Caco-2 (cell line): ENCODE results near the gene NR1D1. TPM values are rescaled to one million over a fixed set of nuclear protein-coding genes. Genes with fewer than 3 reads are reported as not detected.

Experiments
- BruUV-seq: library from RNA; stranded (reverse); fragments of 400-500 nt; replicated peaks from 2 replicates; lab custom pipeline; 2021; lab: Mats Ljungman, UMichigan
- CTCF ChIA-PET: fragments of 300-600 bp; sonication (Branson Sonifier 250); formaldehyde crosslinking; loops from one replicate; lab custom pipeline; 2022; ENCODE audit warnings: antibody characterized with exemption; lab: Charles Lee
- POLR2A ChIA-PET: fragments of 300-600 bp; sonication (Branson Sonifier 250); formaldehyde crosslinking; loops from one replicate; lab custom pipeline; 2022; ENCODE audit warnings: antibody characterized with exemption; lab: Charles Lee
- DNase-seq, 2 experiments: peaks; one replicate each; pipeline versions ENCODE4 v3.0.0 to v3.0.0-alpha.2; 2020 to 2022
- H3K27me3 ChIP-seq: replicated peaks from 2 replicates; pipeline ENCODE4 v1.6.0; 2011; ENCODE audit warnings: low read length; ENCODE audit not compliant: control insufficient read depth, insufficient read depth
- H3K36me3 ChIP-seq: 2 replicates; pipeline ENCODE4 v1.5.1; 2011; ENCODE audit warnings: low read length; ENCODE audit not compliant: control insufficient read depth, insufficient read depth
- H3K4me1 ChIP-seq: fragments of 250-450 bp; sonication (Bioruptor Pico); 2 replicates; pipeline ENCODE4 v1.5.1; 2020; ENCODE audit warnings: mild to moderate bottlenecking
- H3K4me3 ChIP-seq: 2 replicates; pipeline ENCODE4 v1.5.1; 2011; ENCODE audit warnings: low read depth, mild to moderate bottlenecking, control low read depth, low read length
- H3K9me3 ChIP-seq: fragments of 250-450 bp; sonication (Bioruptor Pico); 2 replicates; pipeline ENCODE4 v1.5.1; 2020; ENCODE audit warnings: mild to moderate bottlenecking, moderate library complexity
- H3K27ac Mint-ChIP-seq: one replicate; pipeline ENCODE4 v1.8.0; 2022; ENCODE audit warnings: mixed read lengths; ENCODE audit not compliant: unreplicated experiment
- H3K27me3 Mint-ChIP-seq: one replicate; pipeline ENCODE4 v1.8.0; 2022; ENCODE audit warnings: mixed read lengths; ENCODE audit not compliant: insufficient read depth, unreplicated experiment
- H3K36me3 Mint-ChIP-seq: one replicate; pipeline ENCODE4 v1.8.0; 2022; ENCODE audit warnings: mild to moderate bottlenecking, mixed read lengths; ENCODE audit not compliant: insufficient read depth, unreplicated experiment
- H3K4me1 Mint-ChIP-seq: one replicate; pipeline ENCODE4 v1.8.0; 2022; ENCODE audit warnings: low read depth, mixed read lengths; ENCODE audit not compliant: unreplicated experiment
- H3K4me3 Mint-ChIP-seq: one replicate; pipeline ENCODE4 v1.8.0; 2022; ENCODE audit warnings: mild to moderate bottlenecking, moderate library complexity, mixed read lengths; ENCODE audit not compliant: unreplicated experiment
- H3K9me3 Mint-ChIP-seq: one replicate; pipeline ENCODE4 v1.8.0; 2022; ENCODE audit warnings: mixed read lengths; ENCODE audit not compliant: unreplicated experiment
- intact Hi-C: fragments of 100-400 bp; cut with micrococcal nuclease; formaldehyde crosslinking; loops from one replicate; pipeline ENCODE4 v1.10.0; 2022; ENCODE audit not compliant: unreplicated experiment
- total RNA-seq: library from RNA; stranded (reverse); gene quantifications from 2 replicates; pipeline ENCODE4 v1.2.3, GENCODE V29; 2022
- TF ChIP-seq, protein P1 (sequence below), 2 experiments: fragments of 200-600 bp in 1 of 2; IDR thresholded peaks; 1 replicate in 1 of 2; 2 replicates in 1 of 2; pipeline versions ENCODE4 v1.5.1 to v1.8.0; 2011 to 2022; ENCODE audit warnings: antibody characterized with exemption in 1 of 2, control low read depth in 1 of 2, inconsistent platforms in 1 of 2, low read depth in 1 of 2, low read length in 1 of 2, mild to moderate bottlenecking in 1 of 2, moderate library complexity in 1 of 2; ENCODE audit not compliant: insufficient read depth in 1 of 2, severe bottlenecking in 1 of 2, unreplicated experiment in 1 of 2

Gene NR1D1
- total RNA-seq, 1 experiment from 2014 or later = 8.9 TPM

DNA sequence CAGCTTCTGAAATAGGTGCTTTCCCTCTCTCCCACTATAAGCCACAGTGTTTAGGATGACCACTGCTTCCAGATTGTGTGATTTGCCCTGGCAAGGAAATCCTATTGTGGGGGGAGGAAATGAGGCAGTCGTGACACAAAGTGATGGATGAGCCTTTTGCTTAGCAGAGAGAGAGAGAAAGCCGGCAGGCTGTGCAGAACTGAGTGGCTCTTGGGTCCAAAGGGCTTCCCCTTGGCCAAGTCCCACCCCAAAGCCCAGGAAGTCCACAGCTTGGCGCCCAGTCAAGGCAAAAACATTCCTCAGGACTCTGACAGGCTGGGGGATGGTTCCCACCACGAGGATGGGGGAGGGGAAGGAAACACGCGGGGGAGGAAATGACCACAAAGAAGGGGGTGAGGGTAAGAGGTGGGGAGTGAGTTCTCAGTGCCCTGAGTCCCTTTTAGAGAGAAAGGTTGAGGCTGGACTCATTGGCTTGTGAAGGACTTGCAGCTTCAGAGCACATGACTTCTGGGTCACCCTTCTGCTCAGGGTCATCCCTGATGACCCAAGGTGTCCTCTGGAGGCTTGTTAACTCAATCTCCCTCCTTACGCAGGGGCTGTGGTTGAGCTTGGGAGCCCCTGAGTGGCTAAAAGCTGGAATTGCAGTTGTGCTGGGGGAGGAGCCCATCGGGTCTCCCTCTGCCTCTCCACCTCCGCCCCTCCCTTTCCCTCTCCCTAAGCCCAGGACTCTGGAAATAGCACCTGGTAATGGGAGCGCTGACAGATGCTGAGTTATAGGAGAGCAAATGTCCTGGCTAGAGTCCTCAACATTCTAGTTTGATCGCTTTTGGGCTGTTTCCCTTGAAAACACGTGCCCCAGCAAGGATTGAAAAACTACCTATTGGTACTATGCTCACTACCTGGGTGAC is 11.1 kb upstream of the NR1D1 start:
- Histone ChIP-seq H3K27me3 (no peaks in the 10 kb centered on the region), H3K4me3 (peak overlapping the region; percentile 17; the same call in 1 of the 2 replicates), H3K9me3 (no peaks in the 10 kb centered on the region), H3K36me3 (no peaks in the 10 kb centered on the region), H3K4me1 (peaks cover 72% of the 10 kb centered on the region)
- Mint-ChIP-seq H3K27me3 (no peaks in the 10 kb centered on the region), H3K4me3 (peak overlapping the region; percentile 78), H3K27ac (peak overlapping the region; percentile 86), H3K9me3 (no peaks in the 10 kb centered on the region), H3K4me1 (peaks cover 69% of the 10 kb centered on the region), H3K36me3 (peaks cover 29% of the 10 kb centered on the region)
- POLR2A ChIA-PET = interaction anchor here (0.5 to 5.2 kb wide), 9 partner anchors 11 to 64 kb away, joined by 3 to 166 read pairs (median 4); partner anchors contain the start of genes CASC3 and NR1D1
- TF ChIP-seq, protein P1, sequence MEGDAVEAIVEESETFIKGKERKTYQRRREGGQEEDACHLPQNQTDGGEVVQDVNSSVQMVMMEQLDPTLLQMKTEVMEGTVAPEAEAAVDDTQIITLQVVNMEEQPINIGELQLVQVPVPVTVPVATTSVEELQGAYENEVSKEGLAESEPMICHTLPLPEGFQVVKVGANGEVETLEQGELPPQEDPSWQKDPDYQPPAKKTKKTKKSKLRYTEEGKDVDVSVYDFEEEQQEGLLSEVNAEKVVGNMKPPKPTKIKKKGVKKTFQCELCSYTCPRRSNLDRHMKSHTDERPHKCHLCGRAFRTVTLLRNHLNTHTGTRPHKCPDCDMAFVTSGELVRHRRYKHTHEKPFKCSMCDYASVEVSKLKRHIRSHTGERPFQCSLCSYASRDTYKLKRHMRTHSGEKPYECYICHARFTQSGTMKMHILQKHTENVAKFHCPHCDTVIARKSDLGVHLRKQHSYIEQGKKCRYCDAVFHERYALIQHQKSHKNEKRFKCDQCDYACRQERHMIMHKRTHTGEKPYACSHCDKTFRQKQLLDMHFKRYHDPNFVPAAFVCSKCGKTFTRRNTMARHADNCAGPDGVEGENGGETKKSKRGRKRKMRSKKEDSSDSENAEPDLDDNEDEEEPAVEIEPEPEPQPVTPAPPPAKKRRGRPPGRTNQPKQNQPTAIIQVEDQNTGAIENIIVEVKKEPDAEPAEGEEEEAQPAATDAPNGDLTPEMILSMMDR (IDR thresholded peaks at IDR 0.05; ENCODE audit: insufficient read depth in 1 of 2, low read depth in 1 of 2, low read length in 1 of 2, severe bottlenecking in 1 of 2, unreplicated experiment in 1 of 2) = peak; percentile 76 to 89
- BruUV-seq = no TSS peak
- intact Hi-C loops = loop anchor here (1.0 to 2.0 kb wide), 6 partner anchors 10 to 98 kb away; partner anchors contain the start of gene RAPGEFL1
- CTCF ChIA-PET = interaction anchor here (0.6 to 5.9 kb wide), 25 partner anchors 8 to 1470 kb away, joined by 3 to 136 read pairs (median 6); partner anchors contain the start of genes CASC3, CSF3, MED24 and NR1D1
- DNase-seq = peak; percentile 95 to 97

DNA sequence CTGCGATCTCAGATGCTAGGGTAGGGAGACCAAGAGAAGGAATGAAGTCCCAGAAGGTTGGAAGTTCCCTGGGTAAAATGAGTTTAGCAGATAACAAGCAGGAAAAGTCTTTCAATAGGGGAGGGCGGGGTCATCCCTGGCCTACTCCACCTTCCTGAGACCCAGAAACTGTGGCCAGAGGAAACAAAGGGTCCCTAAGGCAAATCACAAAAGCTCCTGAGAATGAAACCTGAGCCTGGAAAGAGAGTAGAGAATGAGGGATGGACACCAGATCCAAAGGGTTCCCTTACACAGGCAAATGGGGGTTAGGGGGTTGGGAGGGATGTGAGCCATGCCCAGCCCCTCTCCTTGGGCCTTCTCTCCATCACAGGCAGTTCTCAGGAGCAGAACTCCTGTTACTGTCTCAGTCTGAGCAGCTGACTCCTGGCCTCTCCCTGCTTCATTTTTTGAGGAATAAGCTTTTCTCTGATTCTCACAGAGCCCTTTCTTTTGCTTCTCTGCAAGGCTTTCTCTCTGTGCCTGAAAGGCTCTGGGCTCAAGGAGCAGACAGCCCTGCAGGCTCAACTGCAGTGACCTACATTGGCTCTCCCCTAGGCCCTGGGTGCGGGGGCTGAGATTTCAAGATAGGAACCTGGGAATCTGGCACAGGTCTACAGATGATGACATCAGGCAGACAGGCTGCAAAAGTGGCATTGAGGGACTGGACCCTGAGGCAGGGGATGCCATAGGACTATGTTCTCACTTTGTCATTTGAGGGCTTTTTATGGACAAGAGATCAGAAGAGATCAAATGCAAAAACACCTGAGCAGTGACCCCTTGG is 9.8 kb upstream of the NR1D1 start:
- ChIA-PET POLR2A (interaction anchor here (0.6 to 5.2 kb wide), 4 partner anchors 9 to 82 kb away, joined by 3 to 166 read pairs (median 6); partner anchors contain the start of genes CASC3 and NR1D1), CTCF (interaction anchor here (0.6 to 5.9 kb wide), 12 partner anchors 7 to 97 kb away, joined by 3 to 136 read pairs (median 14); partner anchors contain the start of genes CASC3, MED24, NR1D1 and THRA)
- no peaks in the 10 kb centered on the region for H3K27me3 Mint-ChIP-seq
- no peaks in the 10 kb centered on the region for H3K27me3 ChIP-seq
- H3K4me3 Mint-ChIP-seq = no peak overlapping the region
- H3K36me3 ChIP-seq = no peaks in the 10 kb centered on the region
- H3K27ac Mint-ChIP-seq = peak overlapping the region; percentile 86
- peaks cover 20% of the 10 kb centered on the region for H3K36me3 Mint-ChIP-seq
- TF ChIP-seq, protein P1 (IDR thresholded peaks at IDR 0.05; ENCODE audit: insufficient read depth in 1 of 2, low read depth in 1 of 2, low read length in 1 of 2, severe bottlenecking in 1 of 2, unreplicated experiment in 1 of 2) = no peak
- H3K4me1 ChIP-seq = peaks cover 66% of the 10 kb centered on the region
- no peak overlapping the region for H3K4me3 ChIP-seq
- no peaks in the 10 kb centered on the region for H3K9me3 Mint-ChIP-seq
- H3K4me1 Mint-ChIP-seq = peaks cover 57% of the 10 kb centered on the region
- intact Hi-C loops = no loop called here
- DNase-seq = no peak
- no peaks in the 10 kb centered on the region for H3K9me3 ChIP-seq
- BruUV-seq = no TSS peak
